Esophagus squamous epithelium (tissue), 4 donors: ENCODE results near the gene SRRT.
"Not testable (repeated sequence)": the region's sequence is repeated elsewhere in the genome, so short reads cannot be mapped to it uniquely, and the experiment has no call there.

Experiments
- CTCF ChIP-seq, 6 experiments: fragments of 450-650 bp in 4 of 6; fragments of 200-600 bp in 2 of 6; sonication (generic) in 2 of 6; IDR thresholded peaks; one replicate each; pipeline ENCODE4 v1.5.1; 2016 to 2019; ENCODE audit warnings: antibody characterized with exemption in 6 of 6, mild to moderate bottlenecking in 4 of 6, moderate library complexity in 4 of 6
- POLR2A ChIP-seq, 4 donors: fragments of 450-650 bp; IDR thresholded peaks; one replicate each; pipeline ENCODE4 v1.6.1; 2017; ENCODE audit warnings: antibody characterized with exemption in 4 of 4, mild to moderate bottlenecking in 4 of 4, moderate library complexity in 3 of 4

- TF ChIP-seq CTCF, POLR2A (IDR thresholded peaks at IDR 0.05): not testable (repeated sequence)
These were observed 60.5 kb downstream of the SRRT start for GRCh38 chr7:100935381-100935780.
